Transverse colon (tissue), 3 donors: ENCODE measurements around the gene ASTN1.

Experiments
- EP300 ChIP-seq: sonication (generic); formaldehyde crosslinking; IDR thresholded peaks from one replicate; pipeline ENCODE4 v1.6.1; 2017; ENCODE audit warnings: antibody characterized with exemption, low read depth
- POLR2A ChIP-seq: fragments of 450-650 bp; IDR thresholded peaks from one replicate; pipeline ENCODE4 v1.6.1; 2016; ENCODE audit warnings: antibody characterized with exemption, mild to moderate bottlenecking, moderate library complexity
- TF ChIP-seq, protein P1 (sequence below), 5 experiments: fragments of 200-600 bp in 3 of 5; fragments of 450-650 bp in 2 of 5; sonication (generic) in 3 of 5; IDR thresholded peaks; 1 replicate in 2 of 5; 2 replicates in 3 of 5; pipeline ENCODE4 v1.5.1; 2016 to 2017; ENCODE audit warnings: antibody characterized with exemption in 5 of 5, inconsistent platforms in 3 of 5, mild to moderate bottlenecking in 2 of 5, moderate library complexity in 1 of 5

DNA sequence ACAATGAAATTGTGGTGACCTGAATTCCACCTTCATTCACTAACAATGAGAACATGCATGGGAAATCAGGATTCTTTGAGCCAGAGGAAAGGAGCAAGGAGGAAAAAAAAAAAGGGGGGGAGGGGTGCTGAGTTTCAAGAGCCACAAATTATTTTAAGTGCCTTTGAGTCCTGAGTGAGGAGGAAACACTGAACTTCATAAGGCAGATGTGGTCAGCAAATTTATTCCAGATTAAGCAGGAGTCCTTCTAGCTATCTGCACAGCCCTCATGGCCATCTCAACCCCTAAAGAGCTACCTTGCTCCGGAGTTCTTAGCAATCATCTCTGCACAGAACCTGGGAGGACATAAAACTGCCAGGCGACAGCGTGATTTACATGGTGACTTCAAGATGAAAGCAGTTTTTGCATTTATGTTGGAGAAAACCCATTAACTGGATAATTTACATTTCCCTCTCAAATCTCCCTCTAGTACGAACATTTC, 21.7 kb downstream of the ASTN1 start:
- TF ChIP-seq, protein P1, sequence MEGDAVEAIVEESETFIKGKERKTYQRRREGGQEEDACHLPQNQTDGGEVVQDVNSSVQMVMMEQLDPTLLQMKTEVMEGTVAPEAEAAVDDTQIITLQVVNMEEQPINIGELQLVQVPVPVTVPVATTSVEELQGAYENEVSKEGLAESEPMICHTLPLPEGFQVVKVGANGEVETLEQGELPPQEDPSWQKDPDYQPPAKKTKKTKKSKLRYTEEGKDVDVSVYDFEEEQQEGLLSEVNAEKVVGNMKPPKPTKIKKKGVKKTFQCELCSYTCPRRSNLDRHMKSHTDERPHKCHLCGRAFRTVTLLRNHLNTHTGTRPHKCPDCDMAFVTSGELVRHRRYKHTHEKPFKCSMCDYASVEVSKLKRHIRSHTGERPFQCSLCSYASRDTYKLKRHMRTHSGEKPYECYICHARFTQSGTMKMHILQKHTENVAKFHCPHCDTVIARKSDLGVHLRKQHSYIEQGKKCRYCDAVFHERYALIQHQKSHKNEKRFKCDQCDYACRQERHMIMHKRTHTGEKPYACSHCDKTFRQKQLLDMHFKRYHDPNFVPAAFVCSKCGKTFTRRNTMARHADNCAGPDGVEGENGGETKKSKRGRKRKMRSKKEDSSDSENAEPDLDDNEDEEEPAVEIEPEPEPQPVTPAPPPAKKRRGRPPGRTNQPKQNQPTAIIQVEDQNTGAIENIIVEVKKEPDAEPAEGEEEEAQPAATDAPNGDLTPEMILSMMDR (IDR thresholded peaks at IDR 0.05) = no peak
- TF ChIP-seq POLR2A = no peak
- no peak for TF ChIP-seq EP300
